AG08395 (cell line): Measurements from ENCODE around the gene SBF1.
A peak's percentile ranks its signal among the peaks of the same experiment; 100 is the strongest.
"Not testable (repeated sequence)": the region's sequence is repeated elsewhere in the genome, so short reads cannot be mapped to it uniquely, and the experiment has no call there.

Experiments used
- DNase-seq: peaks from one replicate; pipeline ENCODE4 v3.0.0; 2012; ENCODE audit warnings: mixed read lengths, low spot score

SBF1 gene, protein sequence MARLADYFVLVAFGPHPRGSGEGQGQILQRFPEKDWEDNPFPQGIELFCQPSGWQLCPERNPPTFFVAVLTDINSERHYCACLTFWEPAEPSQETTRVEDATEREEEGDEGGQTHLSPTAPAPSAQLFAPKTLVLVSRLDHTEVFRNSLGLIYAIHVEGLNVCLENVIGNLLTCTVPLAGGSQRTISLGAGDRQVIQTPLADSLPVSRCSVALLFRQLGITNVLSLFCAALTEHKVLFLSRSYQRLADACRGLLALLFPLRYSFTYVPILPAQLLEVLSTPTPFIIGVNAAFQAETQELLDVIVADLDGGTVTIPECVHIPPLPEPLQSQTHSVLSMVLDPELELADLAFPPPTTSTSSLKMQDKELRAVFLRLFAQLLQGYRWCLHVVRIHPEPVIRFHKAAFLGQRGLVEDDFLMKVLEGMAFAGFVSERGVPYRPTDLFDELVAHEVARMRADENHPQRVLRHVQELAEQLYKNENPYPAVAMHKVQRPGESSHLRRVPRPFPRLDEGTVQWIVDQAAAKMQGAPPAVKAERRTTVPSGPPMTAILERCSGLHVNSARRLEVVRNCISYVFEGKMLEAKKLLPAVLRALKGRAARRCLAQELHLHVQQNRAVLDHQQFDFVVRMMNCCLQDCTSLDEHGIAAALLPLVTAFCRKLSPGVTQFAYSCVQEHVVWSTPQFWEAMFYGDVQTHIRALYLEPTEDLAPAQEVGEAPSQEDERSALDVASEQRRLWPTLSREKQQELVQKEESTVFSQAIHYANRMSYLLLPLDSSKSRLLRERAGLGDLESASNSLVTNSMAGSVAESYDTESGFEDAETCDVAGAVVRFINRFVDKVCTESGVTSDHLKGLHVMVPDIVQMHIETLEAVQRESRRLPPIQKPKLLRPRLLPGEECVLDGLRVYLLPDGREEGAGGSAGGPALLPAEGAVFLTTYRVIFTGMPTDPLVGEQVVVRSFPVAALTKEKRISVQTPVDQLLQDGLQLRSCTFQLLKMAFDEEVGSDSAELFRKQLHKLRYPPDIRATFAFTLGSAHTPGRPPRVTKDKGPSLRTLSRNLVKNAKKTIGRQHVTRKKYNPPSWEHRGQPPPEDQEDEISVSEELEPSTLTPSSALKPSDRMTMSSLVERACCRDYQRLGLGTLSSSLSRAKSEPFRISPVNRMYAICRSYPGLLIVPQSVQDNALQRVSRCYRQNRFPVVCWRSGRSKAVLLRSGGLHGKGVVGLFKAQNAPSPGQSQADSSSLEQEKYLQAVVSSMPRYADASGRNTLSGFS (N-terminal part only)

DNA sequence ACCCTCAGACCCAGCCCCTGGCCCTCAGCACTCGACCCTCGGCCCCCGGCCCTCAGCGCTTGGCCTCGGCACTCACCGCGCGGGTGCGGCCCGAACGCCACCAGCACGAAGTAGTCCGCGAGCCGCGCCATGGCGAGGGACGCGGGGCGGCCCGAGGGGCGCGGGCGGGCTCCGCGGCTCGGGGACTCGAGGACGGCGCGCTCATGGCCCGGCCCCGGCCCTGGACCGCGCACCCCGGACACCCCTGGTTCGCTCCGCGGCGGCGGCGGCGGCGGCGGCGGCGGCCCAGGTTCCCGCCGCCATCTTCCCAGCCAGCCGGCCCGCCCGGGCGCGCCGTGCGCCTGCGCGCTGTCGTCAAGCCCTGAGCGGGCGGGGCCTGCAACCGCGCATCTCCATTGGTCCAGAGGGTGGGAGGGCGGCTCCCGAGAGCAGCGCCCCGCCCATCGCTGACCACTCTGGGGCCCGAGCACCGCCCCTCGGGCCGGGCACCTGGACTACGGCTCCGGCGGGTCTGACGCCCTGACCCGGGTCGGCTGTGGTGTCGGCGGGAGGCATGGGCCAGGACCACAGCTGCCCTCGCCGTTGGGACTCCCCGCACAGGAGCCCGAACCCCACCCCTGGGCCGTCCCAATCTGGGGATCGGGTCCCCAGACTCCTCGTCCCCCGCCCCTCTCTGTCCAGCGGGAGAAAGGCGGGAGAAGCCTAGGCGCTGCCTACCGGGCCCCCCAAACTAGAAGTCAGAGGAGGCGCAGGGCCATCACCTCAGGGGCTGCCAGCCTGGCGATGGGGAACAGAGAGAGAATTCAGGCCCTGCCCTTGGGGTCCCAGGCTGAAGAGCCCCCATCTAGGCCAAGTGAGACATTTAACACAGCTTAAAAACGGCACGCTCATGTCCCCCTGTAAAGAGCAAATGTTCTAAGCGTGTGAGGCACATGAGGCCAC is at the start of gene SBF1:
Gene SBF1, minus strand, starts transcription at position 326 of the 942 bp plus-strand sequence. Its CDS starts 195 bp downstream, at position 131.
- DNase-seq = peak; percentile 100

- no peak for DNase-seq
Measured at GRCh38 chr22:50523806-50524675, 49.2 kb upstream of the SBF1 start.

- no peak for DNase-seq
Measured at GRCh38 chr22:50523458-50523805, 48.6 kb upstream of the SBF1 start.

GRCh38 chr22:50522806-50523438 is 48.1 kb upstream of the SBF1 start:
- no peak for DNase-seq

GRCh38 chr22:50522208-50522805 is 47.5 kb upstream of the SBF1 start:
- no peak for DNase-seq

DNA sequence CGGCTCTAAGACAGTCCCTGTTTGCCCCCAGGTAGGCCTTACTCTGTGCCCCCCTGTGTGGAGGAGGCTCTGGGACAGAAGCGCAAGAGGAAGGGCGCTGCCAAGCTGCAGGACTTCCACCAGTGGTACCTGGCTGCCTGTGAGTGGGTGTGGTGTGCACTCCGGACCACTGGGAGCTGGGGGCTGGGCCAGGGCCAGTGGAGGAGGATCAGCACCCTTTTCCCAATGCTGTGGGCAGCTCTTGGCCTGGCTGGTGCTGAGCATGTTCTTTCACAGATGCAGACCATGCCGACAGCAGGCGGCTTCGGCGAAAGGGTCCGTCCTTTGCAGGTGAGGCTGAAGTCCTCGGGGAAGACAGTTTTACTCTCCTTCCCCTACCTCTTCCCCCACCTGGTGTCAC is 46.9 kb upstream of the SBF1 start:
- DNase-seq = no peak

DNA sequence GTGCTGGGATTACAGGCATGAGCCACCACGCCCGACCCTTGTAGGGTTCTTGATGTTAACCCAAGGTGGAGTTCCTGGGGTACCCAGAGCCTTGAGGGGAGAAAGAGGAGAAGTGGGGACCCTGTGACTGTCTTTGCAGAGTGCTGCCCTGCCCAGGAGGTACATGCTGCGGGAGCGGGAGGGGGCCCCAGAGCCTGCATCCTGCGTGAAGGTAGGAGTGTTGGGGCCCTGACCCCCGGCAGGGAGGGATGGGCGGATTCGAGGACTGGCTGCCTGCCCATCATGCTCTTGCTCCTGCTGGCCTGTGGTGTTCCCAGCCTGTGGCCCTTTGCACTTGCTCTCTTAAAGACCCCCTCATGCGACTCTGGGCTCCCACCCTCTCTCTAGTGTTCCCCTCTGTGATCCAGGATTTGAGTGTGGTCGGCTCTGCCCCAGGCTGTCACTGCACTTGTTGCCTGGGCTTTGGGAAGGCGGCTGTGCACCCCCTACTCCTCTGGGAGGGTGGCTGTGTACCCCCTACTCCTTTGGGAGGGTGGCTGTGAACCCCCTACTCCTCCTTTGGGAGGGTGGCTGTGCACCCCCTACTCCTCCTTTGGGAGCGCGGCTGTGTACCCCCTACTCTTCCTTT is 46.1 kb upstream of the SBF1 start:
- DNase-seq = no peak

- not testable (repeated sequence) for DNase-seq
Measured at GRCh38 chr22:50520184-50520583, 45.3 kb upstream of the SBF1 start.

DNA sequence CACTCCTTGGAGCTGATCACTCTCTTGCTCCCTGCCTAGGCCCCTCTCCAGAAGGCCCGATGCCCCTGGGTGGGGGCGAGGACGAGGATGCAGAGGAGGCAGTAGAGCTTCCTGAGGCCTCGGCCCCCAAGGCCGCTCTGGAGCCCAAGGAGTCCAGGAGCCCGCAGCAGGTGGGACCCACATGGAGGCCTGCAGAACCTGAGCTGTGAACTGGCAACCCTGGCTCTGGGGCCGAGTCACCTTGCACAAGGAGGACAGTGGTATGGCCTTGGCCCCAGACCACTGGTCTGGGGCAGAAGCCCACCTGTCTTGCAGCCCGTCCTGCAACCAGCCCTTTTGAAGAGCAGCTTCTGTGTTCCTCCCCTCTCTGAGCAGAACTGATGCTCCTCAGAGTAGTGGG is 44.3 kb upstream of the SBF1 start:
- DNase-seq = no peak

DNA sequence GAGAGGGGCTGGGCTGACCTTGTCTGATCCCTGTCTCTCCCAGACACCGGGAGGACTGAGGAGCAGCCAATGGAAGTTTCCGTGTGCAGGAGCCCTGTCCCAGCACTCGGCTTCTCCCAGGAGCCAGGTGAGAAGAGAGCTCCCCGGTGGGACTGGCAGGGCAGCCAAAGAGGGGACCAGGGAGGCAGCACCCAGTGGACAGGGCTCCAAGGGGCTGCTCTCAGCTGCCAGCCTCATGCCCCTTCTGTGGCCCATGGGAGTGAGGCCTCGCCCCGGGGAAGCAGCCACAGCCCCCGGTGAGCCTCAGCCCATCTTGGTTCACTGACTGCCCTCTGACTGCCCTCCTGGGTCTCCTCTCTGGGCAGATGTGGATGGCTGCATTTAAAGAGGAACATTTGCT is 43.8 kb upstream of the SBF1 start:
- DNase-seq = no peak

- DNase-seq = no peak
Measured at GRCh38 chr22:50517495-50518260, 42.8 kb upstream of the SBF1 start.

DNA sequence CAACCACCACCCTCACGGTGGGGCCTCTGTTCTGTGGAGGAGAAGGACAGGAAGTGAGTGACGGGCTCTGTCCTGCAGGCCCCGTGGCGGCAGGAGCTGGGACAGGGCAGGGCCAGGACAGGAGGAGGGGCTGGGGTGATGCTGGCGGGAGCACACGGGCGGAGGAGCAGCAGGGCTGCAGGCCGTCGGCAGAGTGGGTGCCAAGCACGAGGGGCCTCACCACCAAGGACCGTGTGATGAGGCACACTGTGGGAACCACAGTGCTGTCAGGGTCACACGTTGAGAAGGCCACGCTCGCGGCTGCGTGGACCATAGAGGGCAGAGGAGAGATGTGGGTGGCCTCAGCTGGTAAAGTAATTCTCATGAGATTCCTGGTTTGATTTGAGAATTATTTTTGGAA is 42.1 kb upstream of the SBF1 start:
- no peak for DNase-seq

DNA sequence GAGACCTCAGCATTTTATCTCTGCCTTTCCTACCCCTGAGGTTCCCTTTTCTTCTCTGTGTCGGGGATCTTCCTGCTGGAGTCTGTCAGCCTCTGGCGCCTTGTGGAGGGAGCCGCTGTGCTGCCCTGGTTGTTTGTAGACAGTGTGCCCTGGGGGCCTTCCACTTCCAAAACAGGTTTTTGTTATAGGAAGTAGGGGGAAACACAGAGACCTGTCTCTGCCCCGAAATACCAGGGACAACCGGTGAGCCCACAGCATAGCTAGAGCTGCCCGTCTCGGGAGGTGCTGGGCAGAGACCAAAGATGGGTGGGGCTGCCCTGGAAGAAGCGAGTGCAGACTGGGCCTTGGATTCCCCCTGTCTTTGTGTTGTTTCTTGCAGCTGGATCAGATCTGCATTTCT is 41.2 kb upstream of the SBF1 start:
- DNase-seq = no peak

DNA sequence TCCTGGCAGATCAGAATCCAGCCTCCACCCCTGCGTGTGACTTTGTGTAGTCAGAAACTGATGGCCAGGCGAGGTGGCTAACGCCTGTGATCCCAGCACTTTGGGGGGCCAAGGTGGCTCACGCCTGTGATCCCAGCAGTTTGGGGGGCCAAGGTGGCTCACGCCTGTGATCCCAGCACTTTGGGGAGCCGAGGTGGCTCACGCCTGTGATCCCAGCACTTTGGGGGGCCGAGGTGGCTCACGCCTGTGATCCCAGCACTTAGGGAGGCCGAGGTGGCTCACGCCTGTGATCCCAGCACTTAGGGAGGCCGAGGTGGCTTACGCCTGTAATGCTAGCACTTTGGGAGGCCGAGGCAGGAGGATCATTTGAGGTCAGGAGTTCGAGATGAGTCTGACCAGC is 38.3 kb upstream of the SBF1 start:
- DNase-seq = no peak

DNA sequence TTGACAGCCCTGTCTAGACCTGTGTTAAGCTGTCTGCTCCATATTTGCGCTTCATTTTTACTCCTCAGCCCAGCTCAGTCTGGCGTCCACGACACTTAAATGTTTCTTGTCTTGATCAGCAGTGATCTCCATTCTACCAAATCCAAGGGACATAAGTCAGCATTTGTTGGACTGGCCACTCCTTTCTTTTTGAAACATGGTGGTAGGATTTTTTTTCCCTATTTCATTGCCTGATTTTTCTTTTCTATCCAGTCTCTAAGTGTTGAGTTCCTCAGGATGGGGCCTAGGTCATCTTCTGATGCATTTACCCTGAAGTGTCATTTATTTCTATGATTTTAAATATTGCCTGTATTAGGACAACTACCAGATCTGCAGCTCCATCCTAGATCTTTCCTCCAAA is 34.1 kb upstream of the SBF1 start:
- no peak for DNase-seq

DNA sequence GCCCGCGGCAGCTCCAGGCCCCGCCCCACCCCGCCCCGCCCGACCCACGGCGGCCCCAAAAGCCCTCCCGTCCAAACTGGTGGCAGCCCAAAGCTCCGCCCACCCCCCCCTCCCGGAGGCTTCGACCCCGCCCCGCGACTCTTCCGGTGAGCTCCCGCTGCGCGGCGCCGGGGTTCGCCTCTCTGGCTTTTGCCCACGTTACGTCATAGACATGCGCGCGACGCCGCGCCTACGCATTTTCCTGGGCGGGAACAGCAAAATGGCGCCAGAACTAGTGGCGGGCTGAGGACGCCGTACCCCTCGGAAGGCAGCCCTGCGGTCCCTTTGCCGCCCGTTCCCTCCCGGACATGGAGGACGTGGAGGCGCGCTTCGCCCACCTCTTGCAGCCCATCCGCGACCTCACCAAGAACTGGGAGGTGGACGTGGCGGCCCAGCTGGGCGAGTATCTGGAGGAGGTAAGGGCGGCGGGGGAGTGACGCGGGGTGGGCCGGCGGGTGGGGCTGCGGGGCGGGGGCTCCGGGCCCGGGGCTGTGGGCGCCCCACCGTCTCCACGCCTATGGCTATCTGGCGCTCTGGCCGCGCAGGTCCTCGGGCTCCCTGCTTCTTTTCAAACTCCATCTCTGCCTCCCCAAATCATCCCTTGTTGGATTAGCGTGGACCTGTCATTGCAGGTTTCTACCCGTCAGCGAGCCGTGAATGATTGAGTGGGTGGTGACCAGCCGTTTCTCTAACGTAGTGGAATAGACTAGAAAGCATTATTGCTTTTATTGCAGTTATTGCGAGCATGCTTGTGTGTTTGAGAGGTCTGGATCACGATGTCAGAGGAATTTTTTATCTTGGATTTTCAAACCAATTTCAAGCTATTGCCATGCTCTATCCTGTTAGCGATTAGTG is 33.4 kb upstream of the SBF1 start, which contains the start of gene NCAPH2:
Gene NCAPH2, plus strand, starts transcription at position 234 of the 894 bp plus-strand sequence. Its CDS starts 114 bp downstream, at position 348.
- DNase-seq = peak; percentile 100
